ENCODE data around the gene MLXIP. TPM values are rescaled to one million over a fixed set of nuclear protein-coding genes. Genes with fewer than 3 reads are reported as not detected.

The MLXIP gene
- total and polyA plus RNA-seq, 2 experiments from 2014 or later = 6.4 to 7.4 TPM

- in situ Hi-C loops (cut with MboI) = no loop called here
- Histone ChIP-seq H3K27ac (peak overlapping the region; percentile 86; the same call in 1 of the 2 replicates), H3K27me3 (replicated peaks; ENCODE audit: insufficient read depth) (no peaks in the 10 kb centered on the region), H3K4me3 (no peak overlapping the region), H3K9me2 (ENCODE audit: insufficient read depth) (no peaks in the 10 kb centered on the region), H3K9ac (no peak overlapping the region), H3K36me3 (ENCODE audit: low read depth) (no peaks in the 10 kb centered on the region), H3K79me2 (ENCODE audit: insufficient read depth) (peaks cover 80% of the 10 kb centered on the region), H3K4me2 (ENCODE audit: unreplicated experiment) (peak overlapping the region; percentile 94), H3K4me1 (ENCODE audit: insufficient read depth) (peaks cover 20% of the 10 kb centered on the region), H2AFZ (no peak overlapping the region), H3K9me3 (ENCODE audit: low read depth) (no peaks in the 10 kb centered on the region), H3F3A (ENCODE audit: insufficient read depth) (peaks cover 35% of the 10 kb centered on the region), H4K20me1 (ENCODE audit: insufficient read depth) (no peaks in the 10 kb centered on the region)
- 93 to 94% methylated on average over 6 of the region's 6 CpGs for WGBS, 2 experiments (ENCODE audit: low coverage in 1 of 2, low lambda C conversion rate in 2 of 2, missing lambda C conversion rate in 2 of 2)
- TF ChIP-seq EZH2 (IDR thresholded peaks at IDR 0.05; ENCODE audit: insufficient read depth, poor library complexity, severe bottlenecking) = no peak
- no peak for TF ChIP-seq EZH2phosphoT487 (IDR thresholded peaks at IDR 0.05; ENCODE audit: insufficient read depth, low read depth)
- no peak for DNase-seq
Observed at GRCh38 chr12:122082621-122083356, 4.2 kb downstream of the MLXIP start.

- no peak overlapping the region for H3K9ac ChIP-seq
- WGBS, 2 experiments (ENCODE audit: low coverage in 1 of 2, low lambda C conversion rate in 2 of 2, missing lambda C conversion rate in 2 of 2) = 96 to 97% methylated on average over 13 of the region's 13 CpGs
- no peak overlapping the region for H3K4me3 ChIP-seq
- TF ChIP-seq EZH2phosphoT487 (IDR thresholded peaks at IDR 0.05; ENCODE audit: insufficient read depth, low read depth) (no peak), EZH2 (IDR thresholded peaks at IDR 0.05; ENCODE audit: insufficient read depth, poor library complexity, severe bottlenecking) (no peak)
- peaks cover 35% of the 10 kb centered on the region for H3F3A ChIP-seq (ENCODE audit: insufficient read depth)
- in situ Hi-C loops (cut with MboI) = no loop called here
- no peaks in the 10 kb centered on the region for H3K9me3 ChIP-seq (ENCODE audit: low read depth)
- no peak overlapping the region for H3K4me2 ChIP-seq (ENCODE audit: unreplicated experiment)
- no peak overlapping the region for H3K27ac ChIP-seq
- H2AFZ ChIP-seq = no peak overlapping the region
- H3K4me1 ChIP-seq (ENCODE audit: insufficient read depth) = peaks cover 25% of the 10 kb centered on the region
- peaks cover 92% of the 10 kb centered on the region for H3K79me2 ChIP-seq (ENCODE audit: insufficient read depth)
- H3K9me2 ChIP-seq (ENCODE audit: insufficient read depth) = no peaks in the 10 kb centered on the region
- DNase-seq = no peak
- no peaks in the 10 kb centered on the region for H4K20me1 ChIP-seq (ENCODE audit: insufficient read depth)
- H3K36me3 ChIP-seq (ENCODE audit: low read depth) = no peaks in the 10 kb centered on the region
- no peaks in the 10 kb centered on the region for H3K27me3 ChIP-seq (replicated peaks; ENCODE audit: insufficient read depth)
Observed at GRCh38 chr12:122084857-122085405, 6.4 kb downstream of the MLXIP start.

GRCh38 chr12:122085591-122085990 lies 7.0 kb downstream of the MLXIP start:
- no peak overlapping the region for H3K4me3 ChIP-seq
- no peak overlapping the region for H2AFZ ChIP-seq
- TF ChIP-seq EZH2phosphoT487 (IDR thresholded peaks at IDR 0.05; ENCODE audit: insufficient read depth, low read depth) (no peak), EZH2 (IDR thresholded peaks at IDR 0.05; ENCODE audit: insufficient read depth, poor library complexity, severe bottlenecking) (no peak)
- no peaks in the 10 kb centered on the region for H3K9me3 ChIP-seq (ENCODE audit: low read depth)
- no peaks in the 10 kb centered on the region for H3K27me3 ChIP-seq (replicated peaks; ENCODE audit: insufficient read depth)
- WGBS, 2 experiments (ENCODE audit: low coverage in 1 of 2, low lambda C conversion rate in 2 of 2, missing lambda C conversion rate in 2 of 2) = 98% methylated on average over 5 of the region's 5 CpGs
- in situ Hi-C loops (cut with MboI) = no loop called here
- no peak overlapping the region for H3K9ac ChIP-seq
- DNase-seq = no peak
- H4K20me1 ChIP-seq (ENCODE audit: insufficient read depth) = no peaks in the 10 kb centered on the region
- H3K4me1 ChIP-seq (ENCODE audit: insufficient read depth) = peaks cover 30% of the 10 kb centered on the region
- H3K79me2 ChIP-seq (ENCODE audit: insufficient read depth) = peaks cover 93% of the 10 kb centered on the region
- H3K4me2 ChIP-seq (ENCODE audit: unreplicated experiment) = no peak overlapping the region
- no peak overlapping the region for H3K27ac ChIP-seq
- H3K36me3 ChIP-seq (ENCODE audit: low read depth) = no peaks in the 10 kb centered on the region
- H3K9me2 ChIP-seq (ENCODE audit: insufficient read depth) = no peaks in the 10 kb centered on the region
- peaks cover 35% of the 10 kb centered on the region for H3F3A ChIP-seq (ENCODE audit: insufficient read depth)

- peaks cover 93% of the 10 kb centered on the region for H3K79me2 ChIP-seq (ENCODE audit: insufficient read depth)
- no peak overlapping the region for H3K9ac ChIP-seq
- TF ChIP-seq EZH2phosphoT487 (IDR thresholded peaks at IDR 0.05; ENCODE audit: insufficient read depth, low read depth) (no peak), EZH2 (IDR thresholded peaks at IDR 0.05; ENCODE audit: insufficient read depth, poor library complexity, severe bottlenecking) (no peak)
- in situ Hi-C loops (cut with MboI) = no loop called here
- H3K4me2 ChIP-seq (ENCODE audit: unreplicated experiment) = no peak overlapping the region
- no peaks in the 10 kb centered on the region for H3K27me3 ChIP-seq (replicated peaks; ENCODE audit: insufficient read depth)
- no peaks in the 10 kb centered on the region for H3K9me2 ChIP-seq (ENCODE audit: insufficient read depth)
- no peaks in the 10 kb centered on the region for H3K36me3 ChIP-seq (ENCODE audit: low read depth)
- peaks cover 35% of the 10 kb centered on the region for H3F3A ChIP-seq (ENCODE audit: insufficient read depth)
- no peaks in the 10 kb centered on the region for H4K20me1 ChIP-seq (ENCODE audit: insufficient read depth)
- H3K9me3 ChIP-seq (ENCODE audit: low read depth) = no peaks in the 10 kb centered on the region
- no peak overlapping the region for H2AFZ ChIP-seq
- H3K27ac ChIP-seq = no peak overlapping the region
- WGBS, 2 experiments (ENCODE audit: low coverage in 1 of 2, low lambda C conversion rate in 2 of 2, missing lambda C conversion rate in 2 of 2) = 97 to 98% methylated on average over 8 of the region's 8 CpGs
- no peak overlapping the region for H3K4me3 ChIP-seq
- DNase-seq = no peak
- peaks cover 29% of the 10 kb centered on the region for H3K4me1 ChIP-seq (ENCODE audit: insufficient read depth)
Observed at GRCh38 chr12:122086116-122086515, 7.6 kb downstream of the MLXIP start.

Measured in GM23248 (cell line).